SK-N-SH (cell line): Measurements from ENCODE around the gene OVOL3. TPM values are rescaled to one million over a fixed set of nuclear protein-coding genes. Genes with fewer than 3 reads are reported as not detected.

Source experiments
- CTCF ChIA-PET: fragments of 300-600, 350-600 bp; formaldehyde crosslinking; extraction: SDS; loops from one replicate; lab custom pipeline; 2021; lab: Yijun Ruan, JAX
- POLR2A ChIA-PET: fragments of 350-600 bp; sonication (Branson Sonifier 250); formaldehyde crosslinking; extraction: SDS; loops from one replicate; lab custom pipeline; 2020; ENCODE audit warnings: antibody characterized with exemption, inconsistent platforms; lab: Yijun Ruan, JAX
- DNase-seq: peaks from one replicate; pipeline ENCODE4 v3.0.0; 2012
- H2AFZ ChIP-seq: fragments of 200-600 bp; sonication (generic); 2 replicates; pipeline ENCODE4 v1.8.1; 2016; ENCODE audit warnings: antibody characterized with exemption, mild to moderate bottlenecking, low read depth
- H3F3A ChIP-seq: fragments of 200-600 bp; sonication (generic); replicated peaks from 2 replicates; pipeline ENCODE3; 2016; ENCODE audit warnings: antibody characterized with exemption, mild to moderate bottlenecking; ENCODE audit not compliant: insufficient read depth
- H3K27ac ChIP-seq, 2 experiments: fragments of 200-500 bp in 1 of 2; fragments of 200-600 bp in 1 of 2; sonication (Bioruptor generic) in 1 of 2; sonication (generic), shearing (Covaris generic) in 1 of 2; 2 replicates each; pipeline versions ENCODE4 v1.5.1 to v1.6.1; 2014 to 2016; ENCODE audit warnings: low read depth in 2 of 2, inconsistent platforms in 1 of 2, low read length in 1 of 2, mild to moderate bottlenecking in 1 of 2, mixed read lengths in 1 of 2
- H3K27me3 ChIP-seq: fragments of 200-600 bp; sonication (generic), shearing (Covaris generic); 2 replicates; pipeline ENCODE4 v1.6.1; 2016; ENCODE audit warnings: mixed run types; ENCODE audit not compliant: insufficient read depth
- H3K36me3 ChIP-seq, 2 experiments: fragments of 200-500 bp in 1 of 2; fragments of 200-600 bp in 1 of 2; sonication (Bioruptor generic) in 1 of 2; sonication (generic) in 1 of 2; replicated peaks in 1 of 2; 2 replicates each; pipeline versions ENCODE3 to v1.5.1; 2014 to 2016; ENCODE audit warnings: low read length in 1 of 2, mild to moderate bottlenecking in 1 of 2; ENCODE audit not compliant: insufficient read depth in 2 of 2, control insufficient read depth in 1 of 2
- H3K4me1 ChIP-seq, 2 experiments: fragments of 200-500 bp in 1 of 2; fragments of 200-600 bp in 1 of 2; sonication (Bioruptor generic) in 1 of 2; sonication (generic), shearing (Covaris generic) in 1 of 2; 2 replicates each; pipeline versions ENCODE4 v1.5.1 to v1.6.1; 2014 to 2016; ENCODE audit warnings: low read depth in 1 of 2, low read length in 1 of 2, mixed run types in 1 of 2; ENCODE audit not compliant: insufficient read depth in 2 of 2, control insufficient read depth in 1 of 2
- H3K4me2 ChIP-seq: fragments of 200-600 bp; sonication (generic), shearing (Covaris generic); 2 replicates; pipeline ENCODE4 v1.6.1; 2017; ENCODE audit warnings: mixed run types
- H3K4me3 ChIP-seq, 2 experiments: fragments of 200-500 bp in 1 of 2; fragments of 200-600 bp in 1 of 2; sonication (Bioruptor generic) in 1 of 2; sonication (generic), shearing (Covaris generic) in 1 of 2; 2 replicates each; pipeline versions ENCODE4 v1.5.1 to v1.8.1; 2014 to 2016; ENCODE audit warnings: low read depth in 2 of 2, inconsistent platforms in 1 of 2, low read length in 1 of 2, mild to moderate bottlenecking in 1 of 2, mixed read lengths in 1 of 2, moderate library complexity in 1 of 2
- H3K79me2 ChIP-seq: fragments of 200-600 bp; sonication (generic); 2 replicates; pipeline ENCODE4 v1.8.1; 2017; ENCODE audit warnings: mild to moderate bottlenecking; ENCODE audit not compliant: insufficient read depth
- H3K9ac ChIP-seq: fragments of 200-600 bp; sonication (generic); 2 replicates; pipeline ENCODE4 v1.6.1; 2017; ENCODE audit warnings: mixed run types
- H3K9me2 ChIP-seq: fragments of 200-600 bp; sonication (generic); 2 replicates; pipeline ENCODE4 v1.6.1; 2017; ENCODE audit warnings: mixed run types
- H3K9me3 ChIP-seq: fragments of 200-600 bp; sonication (generic); 2 replicates; pipeline ENCODE4 v1.6.1; 2017; ENCODE audit warnings: mixed run types, mild to moderate bottlenecking, moderate library complexity
- H4K20me1 ChIP-seq: fragments of 200-600 bp; sonication (generic); 2 replicates; pipeline ENCODE4 v1.6.1; 2017; ENCODE audit warnings: mild to moderate bottlenecking, mixed run types; ENCODE audit not compliant: insufficient read depth
- CTCF ChIP-seq: fragments of 200-600 bp; sonication (generic); IDR thresholded peaks from 2 replicates; pipeline ENCODE4 v1.6.1; 2017; ENCODE audit warnings: antibody characterized with exemption, mild to moderate bottlenecking, moderate library complexity
- ELF1 ChIP-seq: IDR thresholded peaks from 2 replicates; pipeline ENCODE4 v1.4.0; 2012
- EP300 ChIP-seq, 2 experiments: IDR thresholded peaks; 2 replicates each; pipeline versions ENCODE4 v1.4.0 to v1.6.1; 2012; ENCODE audit warnings: borderline replicate concordance in 1 of 2, low read depth in 1 of 2, low read length in 1 of 2
- FOXM1 ChIP-seq: IDR thresholded peaks from 2 replicates; pipeline ENCODE4 v1.4.0; 2012; ENCODE audit warnings: low read depth, mild to moderate bottlenecking
- JUND ChIP-seq: IDR thresholded peaks from 2 replicates; pipeline ENCODE4 v1.4.0; 2012
- MEF2A ChIP-seq: IDR thresholded peaks from 2 replicates; pipeline ENCODE4 v1.4.0; 2012; ENCODE audit warnings: low read depth, borderline replicate concordance
- MXI1 ChIP-seq: IDR thresholded peaks from 2 replicates; pipeline ENCODE4 v1.6.1; 2012; ENCODE audit warnings: mild to moderate bottlenecking, low read depth, low read length, improper control_type of control experiment
- NFIC ChIP-seq: IDR thresholded peaks from 2 replicates; pipeline ENCODE4 v1.4.0; 2012; ENCODE audit warnings: borderline replicate concordance
- NRF1 ChIP-seq: IDR thresholded peaks from 2 replicates; pipeline ENCODE4 v1.6.1; 2012; ENCODE audit warnings: low read depth, mild to moderate bottlenecking, low read length
- PBX3 ChIP-seq: IDR thresholded peaks from 2 replicates; pipeline ENCODE4; 2012
- POLR2AphosphoS5 ChIP-seq: IDR thresholded peaks from 2 replicates; pipeline ENCODE4 v1.6.1; 2012; ENCODE audit warnings: low read depth, low read length
- RAD21 ChIP-seq: IDR thresholded peaks from 2 replicates; pipeline ENCODE4 v1.6.1; 2012; ENCODE audit warnings: mild to moderate bottlenecking, low read length
- REST ChIP-seq: IDR thresholded peaks from 2 replicates; pipeline ENCODE4 v1.6.1; 2012; ENCODE audit warnings: mild to moderate bottlenecking, low read depth, low read length, moderate library complexity
- RXRA ChIP-seq: IDR thresholded peaks from 2 replicates; pipeline ENCODE4 v1.4.0; 2012; ENCODE audit warnings: low read depth, mild to moderate bottlenecking, borderline replicate concordance
- SIN3A ChIP-seq: IDR thresholded peaks from 2 replicates; pipeline ENCODE4 v1.6.1; 2012; ENCODE audit warnings: low read depth, mild to moderate bottlenecking, low read length, moderate library complexity, borderline replicate concordance
- SMC3 ChIP-seq: IDR thresholded peaks from 2 replicates; pipeline ENCODE4 v1.6.1; 2012; ENCODE audit warnings: low read depth, low read length, improper control_type of control experiment
- TAF1 ChIP-seq: IDR thresholded peaks from 2 replicates; pipeline ENCODE4 v1.6.1; 2012; ENCODE audit warnings: low read depth, mild to moderate bottlenecking, low read length, moderate library complexity, borderline replicate concordance
- TEAD4 ChIP-seq: IDR thresholded peaks from 2 replicates; pipeline ENCODE4 v1.4.0; 2012; ENCODE audit warnings: mild to moderate bottlenecking, borderline replicate concordance; ENCODE audit not compliant: insufficient read depth
- USF1 ChIP-seq: IDR thresholded peaks from 2 replicates; pipeline ENCODE4 v1.4.0; 2012; ENCODE audit warnings: low read depth, borderline replicate concordance
- USF2 ChIP-seq: fragments of 150-350 bp; IDR thresholded peaks from 2 replicates; pipeline ENCODE4 v1.6.1; 2017; ENCODE audit warnings: antibody characterized with exemption, low read length, low read depth, borderline replicate concordance
- YY1 ChIP-seq: IDR thresholded peaks from 2 replicates; pipeline ENCODE4 v1.4.0; 2012; ENCODE audit warnings: low read depth, mild to moderate bottlenecking
- WGBS: methylation state at CpG from one replicate; pipeline ENCODE4 v1.1.6; 2017; ENCODE audit warnings: low lambda C conversion rate; 5-methylcytosine and 5-hydroxymethylcytosine counted together
- polyA plus RNA-seq, 3 experiments: library from polyadenylated mRNA; depleted of rRNA; stranded (reverse); fragments of >200 nt; gene quantifications; 2 replicates each; pipeline ENCODE4 v1.2.3, GENCODE V29; 2012

OVOL3 gene
- polyA plus RNA-seq, 1 of the 3 experiments (the other 2 are of a cell fraction), result not detected

- TF ChIP-seq PBX3 (peak; percentile 71), MXI1 (peak; percentile 53), TEAD4 (no peak), EP300 (IDR thresholded peaks at IDR 0.05; ENCODE audit: borderline replicate concordance in 1 of 2, low read depth in 1 of 2, low read length in 1 of 2) (peak in 1 of 2 experiments; percentile 11; a peak in 1 of 4 replicates), NRF1 (peak; percentile 89), POLR2AphosphoS5 (peak; percentile 77), YY1 (0 out of 2 replicates have a peak, but pooled peaks have one; percentile 13), SIN3A (0 out of 2 replicates have a peak, but pooled peaks have one; percentile 16), JUND (peak; percentile 41; the same call in 1 of the 2 replicates)
- TF ChIP-seq, all 33 proteins: peak for 17
Observed at GRCh38 chr19:36139473-36140303, 28.7 kb downstream of the OVOL3 start, which contains the start of gene CAPNS1 (continued).

- H3K27me3 ChIP-seq, result no peaks in the 10 kb centered on the region
- WGBS, result 2% methylated on average over 24 of the region's 31 CpGs
- no peak overlapping the region for H2AFZ ChIP-seq
- H3K4me3 ChIP-seq, result peak overlapping the region; percentile 80 to 90
- peak overlapping the region; percentile 89 for H3K4me2 ChIP-seq
- H3K4me1 ChIP-seq, result peaks cover 14% of the 10 kb centered on the region in 2 experiments; a peak in 3 of 4 replicates
- H3K9ac ChIP-seq, result peak overlapping the region; percentile 97
- H3K27ac ChIP-seq, result peak overlapping the region; percentile 82 to 93
- ChIA-PET POLR2A (interaction anchor here (1.2 kb wide), 2 partner anchors 13 to 25 kb away, joined by 3 read pairs; partner anchors contain the start of gene TBCB), CTCF (interaction anchor here (1.0 kb wide), 1 partner anchor 12 kb away, joined by 4 read pairs; no protein-coding TSS in a partner anchor)
- no peaks in the 10 kb centered on the region for H3K9me2 ChIP-seq
- peaks cover 23 to 33% of the 10 kb centered on the region in 2 experiments for H3K36me3 ChIP-seq
- peaks cover 36% of the 10 kb centered on the region for H3K79me2 ChIP-seq
- no peaks in the 10 kb centered on the region for H3K9me3 ChIP-seq
- peaks cover 23% of the 10 kb centered on the region for H4K20me1 ChIP-seq
- H3F3A ChIP-seq, result peaks cover 19% of the 10 kb centered on the region
- peak; percentile 88 for DNase-seq
- TF ChIP-seq MEF2A (no peak), USF2 (no peak), TEAD4 (no peak), SMC3 (no peak), CTCF (no peak), TAF1 (no peak), RXRA (no peak), REST (no peak), RAD21 (no peak), YY1 (0 out of 2 replicates have a peak, but pooled peaks have one; percentile 2), FOXM1 (no peak), NFIC (no peak), USF1 (no peak), ELF1 (no peak)
Observed at GRCh38 chr19:36140304-36141038, 29.5 kb downstream of the OVOL3 start.
